Liver (tissue), 9 donors: Measurements from ENCODE around the gene ZNF71. TPM values are rescaled to one million over a fixed set of nuclear protein-coding genes. Genes with fewer than 3 reads are reported as not detected.
"Not testable (repeated sequence)": the region's sequence is repeated elsewhere in the genome, so short reads cannot be mapped to it uniquely, and the experiment has no call there.

Experiments used
- DNase-seq: peaks from one replicate; pipeline ENCODE4 v3.0.0-alpha.2; 2017; ENCODE audit warnings: low spot score
- H3K27ac ChIP-seq, 2 donors: one replicate each; pipeline ENCODE4 v1.7.0; 2013; ENCODE audit warnings: inconsistent platforms in 2 of 2, low read length in 2 of 2, control low read depth in 1 of 2, low read depth in 1 of 2, mild to moderate bottlenecking in 1 of 2
- H3K27me3 ChIP-seq, 4 donors: one replicate each; pipeline versions ENCODE4 v1.6.1 to v1.7.0; 2013; ENCODE audit warnings: low read length in 3 of 4, inconsistent platforms in 1 of 4, mild to moderate bottlenecking in 1 of 4, moderate library complexity in 1 of 4; ENCODE audit not compliant: control insufficient read depth in 4 of 4, insufficient read depth in 4 of 4
- H3K36me3 ChIP-seq, 4 donors: one replicate each; pipeline versions ENCODE4 v1.6.1 to v1.7.0; 2013; ENCODE audit warnings: low read length in 3 of 4, mild to moderate bottlenecking in 3 of 4, low read depth in 1 of 4, moderate library complexity in 1 of 4; ENCODE audit not compliant: control insufficient read depth in 4 of 4, insufficient read depth in 3 of 4
- H3K4me1 ChIP-seq, 4 donors: one replicate each; pipeline versions ENCODE4 v1.6.1 to v1.7.0; 2013; ENCODE audit warnings: low read length in 3 of 4, mild to moderate bottlenecking in 3 of 4, moderate library complexity in 1 of 4; ENCODE audit not compliant: control insufficient read depth in 4 of 4, insufficient read depth in 4 of 4
- H3K4me3 ChIP-seq, 3 donors: one replicate each; pipeline versions ENCODE4 v1.6.1 to v1.7.0; 2013; ENCODE audit warnings: low read length in 3 of 3, control low read depth in 1 of 3, low read depth in 1 of 3, mild to moderate bottlenecking in 1 of 3
- H3K9ac ChIP-seq, 2 donors: one replicate each; pipeline ENCODE4 v1.7.0; 2013; ENCODE audit warnings: low read length in 2 of 2, mild to moderate bottlenecking in 2 of 2, moderate library complexity in 2 of 2, control low read depth in 1 of 2, low read depth in 1 of 2
- H3K9me3 ChIP-seq, 4 donors: one replicate each; pipeline versions ENCODE4 v1.6.1 to v1.7.0; 2013; ENCODE audit warnings: low read length in 3 of 4; ENCODE audit not compliant: control insufficient read depth in 4 of 4
- EGR1 ChIP-seq, 2 donors: IDR thresholded peaks; 2 replicates each; pipeline ENCODE4 v1.6.1; 2016 to 2018; ENCODE audit warnings: antibody characterized with exemption in 2 of 2, low read depth in 2 of 2
- JUND ChIP-seq, 2 donors: IDR thresholded peaks; 2 replicates each; pipeline ENCODE4 v1.6.1; 2016; ENCODE audit warnings: antibody characterized with exemption in 2 of 2
- MAX ChIP-seq: IDR thresholded peaks from 2 replicates; pipeline ENCODE4 v1.6.1; 2016; ENCODE audit warnings: antibody characterized with exemption
- NR2F2 ChIP-seq: IDR thresholded peaks from 2 replicates; pipeline ENCODE4 v1.6.1; 2016; ENCODE audit warnings: antibody characterized with exemption
- RAD21 ChIP-seq, 2 donors: IDR thresholded peaks; 2 replicates each; pipeline ENCODE4 v1.6.1; 2016; ENCODE audit warnings: antibody characterized with exemption in 2 of 2, mild to moderate bottlenecking in 2 of 2
- REST ChIP-seq: IDR thresholded peaks from 2 replicates; pipeline ENCODE4 v1.6.1; 2016; ENCODE audit warnings: antibody characterized with exemption, mild to moderate bottlenecking
- WGBS: extraction: QIAGEN DNeasy Blood & Tissue Kit; methylation state at CpG from one replicate; pipeline ENCODE4 v1.1.7; 2013; 5-methylcytosine and 5-hydroxymethylcytosine counted together
- polyA plus RNA-seq, 2 donors: library from polyadenylated mRNA; stranded (reverse) in 1 of 2; unstranded in 1 of 2; fragments of 200-250 nt in 1 of 2; fragments of >200 nt in 1 of 2; fragmentation: Nextera tagmentation in 1 of 2; extraction: Ambion mirVana in 1 of 2; gene quantifications; one replicate each; pipeline versions ENCODE4 v1.2.1 to v1.2.3, GENCODE V29; 2013 to 2015
- total RNA-seq, 2 donors: library from RNA; depleted of rRNA; stranded (reverse); fragments of >200 nt; gene quantifications; one replicate each; pipeline ENCODE4 v1.2.3, GENCODE V29; 2014
- TF ChIP-seq, protein P1 (sequence below): IDR thresholded peaks from 2 replicates; pipeline ENCODE4 v1.6.1; 2016; ENCODE audit warnings: antibody characterized with exemption
- donor health status: healthy.
- donor health status: healthy.
- donor health status: healthy.
- donor health status: healthy.
- donor health status: healthy.

The ZNF71 gene
- total and polyA plus RNA-seq, 4 donors: 0.46 to 3.4 (median 1.8) TPM

GRCh38 chr19:56671613-56671994, 76.5 kb downstream of the ZNF71 start, which contains the start of gene ZNF835:
Gene ZNF835 (minus strand): TSS chr19:56671757. CDS start chr19:56665198, 6,559 bp downstream.
- WGBS: 5% methylated on average over 32 of the region's 32 CpGs
- peaks cover 5 to 18% (median 13%) of the 10 kb centered on the region in 4 donors for H3K9me3 ChIP-seq
- peak; percentile 93 for DNase-seq
- H3K27ac ChIP-seq: no peak within 1 kb of the TSS
- no peaks in the 10 kb centered on the region for H3K36me3 ChIP-seq
- H3K4me3 ChIP-seq: peak within 1 kb of the TSS; percentile 56 to 70 (median 64)
- H3K9ac ChIP-seq: no peak within 1 kb of the TSS
- peaks cover 0 to 11% (median 3%) of the 10 kb centered on the region in 4 donors for H3K4me1 ChIP-seq
- no peak for TF ChIP-seq EGR1 (IDR thresholded peaks at IDR 0.05; ENCODE audit: low read depth in 2 of 2)
- TF ChIP-seq, protein P1, sequence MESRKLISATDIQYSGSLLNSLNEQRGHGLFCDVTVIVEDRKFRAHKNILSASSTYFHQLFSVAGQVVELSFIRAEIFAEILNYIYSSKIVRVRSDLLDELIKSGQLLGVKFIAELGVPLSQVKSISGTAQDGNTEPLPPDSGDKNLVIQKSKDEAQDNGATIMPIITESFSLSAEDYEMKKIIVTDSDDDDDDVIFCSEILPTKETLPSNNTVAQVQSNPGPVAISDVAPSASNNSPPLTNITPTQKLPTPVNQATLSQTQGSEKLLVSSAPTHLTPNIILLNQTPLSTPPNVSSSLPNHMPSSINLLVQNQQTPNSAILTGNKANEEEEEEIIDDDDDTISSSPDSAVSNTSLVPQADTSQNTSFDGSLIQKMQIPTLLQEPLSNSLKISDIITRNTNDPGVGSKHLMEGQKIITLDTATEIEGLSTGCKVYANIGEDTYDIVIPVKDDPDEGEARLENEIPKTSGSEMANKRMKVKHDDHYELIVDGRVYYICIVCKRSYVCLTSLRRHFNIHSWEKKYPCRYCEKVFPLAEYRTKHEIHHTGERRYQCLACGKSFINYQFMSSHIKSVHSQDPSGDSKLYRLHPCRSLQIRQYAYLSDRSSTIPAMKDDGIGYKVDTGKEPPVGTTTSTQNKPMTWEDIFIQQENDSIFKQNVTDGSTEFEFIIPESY: no peak
- TF ChIP-seq RAD21 (IDR thresholded peaks at IDR 0.05): no peak
- peak; percentile 14 for TF ChIP-seq NR2F2
- TF ChIP-seq MAX: no peak
- no peak for TF ChIP-seq JUND (IDR thresholded peaks at IDR 0.05)
- TF ChIP-seq REST: no peak
- H3K27me3 ChIP-seq: no peaks in the 10 kb centered on the region

DNA sequence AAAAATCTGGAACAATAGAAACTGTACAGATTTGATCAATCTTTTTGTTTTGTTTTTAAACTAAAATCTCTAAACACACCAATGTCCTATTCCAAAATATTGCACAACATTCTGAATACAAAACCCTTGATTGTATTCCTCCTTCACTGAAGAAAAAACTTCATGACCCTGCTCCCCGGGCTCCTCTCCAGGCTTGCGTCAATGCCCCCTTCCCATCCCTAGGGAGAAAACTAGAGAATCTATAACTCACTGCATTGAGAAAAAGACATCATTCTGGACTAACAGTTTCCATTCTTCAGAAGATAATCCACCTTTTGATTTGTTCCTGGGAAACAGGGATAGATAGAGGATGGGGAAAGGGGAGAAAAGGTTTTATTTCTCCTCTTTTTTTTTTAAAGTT, 77.5 kb downstream of the ZNF71 start:
- peaks cover 5 to 19% (median 10%) of the 10 kb centered on the region in 4 donors for H3K9me3 ChIP-seq
- WGBS: 88% methylated on average over 2 of the region's 2 CpGs
- not testable (repeated sequence) for H3K4me3 ChIP-seq

More for the DNA sequence above, 77.5 kb downstream of the ZNF71 start:
- not testable (repeated sequence) for H3K9ac ChIP-seq, H3K27me3 ChIP-seq, DNase-seq, H3K27ac ChIP-seq, H3K36me3 ChIP-seq
- H3K4me1 ChIP-seq: peaks cover 0 to 11% (median 3%) of the 10 kb centered on the region in 4 donors

Other genes starting within 250 kb of the ZNF71 start
- gene ZNF582, start 201.8 kb upstream of the ZNF71 start, total RNA-seq: 1 to 10 TPM; 1.3 to 2.1 TPM
- 1 to 10 TPM; 1.3 to 1.5 TPM for gene ZNF582, start 201.8 kb upstream of the ZNF71 start, polyA plus RNA-seq
- 1 to 10 TPM; 2.3 to 2.5 TPM for gene ZNF583, start 191.0 kb upstream of the ZNF71 start, total RNA-seq
- 1 to 10 TPM in 1 of 2 donors, under 1 TPM in 1; 0.75 to 1.5 TPM for gene ZNF583, start 191.0 kb upstream of the ZNF71 start, polyA plus RNA-seq
- gene ZNF667, start 118.0 kb upstream of the ZNF71 start, total RNA-seq: 1 to 10 TPM; 1.3 to 1.7 TPM
- gene ZNF667, start 118.0 kb upstream of the ZNF71 start, polyA plus RNA-seq: under 1 TPM; 0.31 to 0.58 TPM
- gene ZNF471, start 87.4 kb upstream of the ZNF71 start, total RNA-seq: 1 to 10 TPM; 1.0 to 2.3 TPM
- gene ZNF471, start 87.4 kb upstream of the ZNF71 start, polyA plus RNA-seq: under 1 TPM; 0.77 to 0.89 TPM
- gene ZFP28, start 56.4 kb upstream of the ZNF71 start, total RNA-seq: 1 to 10 TPM; 1.2 to 1.3 TPM
- under 1 TPM; 0.47 TPM for gene ZFP28, start 56.4 kb upstream of the ZNF71 start, polyA plus RNA-seq
- 1 to 10 TPM; 1.8 to 2.8 TPM for gene ZNF470, start 27.8 kb upstream of the ZNF71 start, total RNA-seq
- 1 to 10 TPM in 1 of 2 donors, under 1 TPM in 1; 0.95 to 1.3 TPM for gene ZNF470, start 27.8 kb upstream of the ZNF71 start, polyA plus RNA-seq
- gene SMIM17, start 47.9 kb downstream of the ZNF71 start, total RNA-seq: under 1 TPM in 1 of 2 donors, not detected in 1; 0.28 TPM
- not detected for gene SMIM17, start 47.9 kb downstream of the ZNF71 start, polyA plus RNA-seq
- gene ZNF835, start 76.5 kb downstream of the ZNF71 start, total RNA-seq: 1 to 10 TPM; 1.2 to 2.3 TPM
- under 1 TPM; 0.19 to 0.35 TPM for gene ZNF835, start 76.5 kb downstream of the ZNF71 start, polyA plus RNA-seq
- 100 to 1,000 TPM in 1 of 2 donors, 10 to 100 TPM in 1; 12.8 to 188 TPM for gene PEG3, start 245.4 kb downstream of the ZNF71 start, total RNA-seq
- 1 to 10 TPM; 2.2 to 2.5 TPM for gene PEG3, start 245.4 kb downstream of the ZNF71 start, polyA plus RNA-seq
- 1 to 10 TPM in 1 of 2 donors, under 1 TPM in 1; 0.33 to 3.2 TPM for gene ZIM2, start 245.4 kb downstream of the ZNF71 start, total RNA-seq
- gene ZIM2, start 245.4 kb downstream of the ZNF71 start, polyA plus RNA-seq: under 1 TPM in 1 of 2 donors, not detected in 1; 0.03 TPM